ENCODE data around the gene ARHGAP44. TPM values are rescaled to one million over a fixed set of nuclear protein-coding genes. Genes with fewer than 3 reads are reported as not detected.

Gene ARHGAP44
- total and polyA plus RNA-seq, 8 donors, result 2.8 to 239 (median 7.4) TPM

DNA sequence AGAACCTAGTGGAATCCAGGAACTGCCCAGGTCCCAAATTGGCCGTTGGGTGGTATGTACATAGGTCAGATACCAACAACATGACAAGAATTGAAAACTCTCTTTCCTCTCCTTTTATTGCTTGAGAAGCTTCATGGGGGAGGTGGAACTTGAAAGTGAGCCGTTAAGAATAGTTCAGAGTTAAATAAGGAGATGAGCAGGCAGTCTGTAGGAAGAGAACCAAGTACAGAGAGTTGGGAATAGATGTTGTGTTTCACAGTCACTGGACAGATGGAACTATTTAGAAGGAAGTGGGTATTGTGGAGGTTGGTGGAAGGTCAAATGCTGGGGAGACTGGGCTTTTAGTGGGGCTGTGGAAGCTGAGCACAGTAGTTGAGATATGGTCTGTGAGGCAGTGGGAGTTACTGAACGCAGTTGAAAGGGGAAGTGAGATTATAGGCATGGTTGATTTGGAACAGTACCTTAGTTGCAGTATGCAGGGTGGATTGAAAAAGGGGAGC is 26.4 kb downstream of the ARHGAP44 start:
- H3K27ac ChIP-seq, result no peak overlapping the region
- TF ChIP-seq POLR2AphosphoS5 (IDR thresholded peaks at IDR 0.05) (no peak), EP300 (IDR thresholded peaks at IDR 0.05) (no peak), POLR2A (IDR thresholded peaks at IDR 0.05) (no peak)
- TF ChIP-seq, protein P1, sequence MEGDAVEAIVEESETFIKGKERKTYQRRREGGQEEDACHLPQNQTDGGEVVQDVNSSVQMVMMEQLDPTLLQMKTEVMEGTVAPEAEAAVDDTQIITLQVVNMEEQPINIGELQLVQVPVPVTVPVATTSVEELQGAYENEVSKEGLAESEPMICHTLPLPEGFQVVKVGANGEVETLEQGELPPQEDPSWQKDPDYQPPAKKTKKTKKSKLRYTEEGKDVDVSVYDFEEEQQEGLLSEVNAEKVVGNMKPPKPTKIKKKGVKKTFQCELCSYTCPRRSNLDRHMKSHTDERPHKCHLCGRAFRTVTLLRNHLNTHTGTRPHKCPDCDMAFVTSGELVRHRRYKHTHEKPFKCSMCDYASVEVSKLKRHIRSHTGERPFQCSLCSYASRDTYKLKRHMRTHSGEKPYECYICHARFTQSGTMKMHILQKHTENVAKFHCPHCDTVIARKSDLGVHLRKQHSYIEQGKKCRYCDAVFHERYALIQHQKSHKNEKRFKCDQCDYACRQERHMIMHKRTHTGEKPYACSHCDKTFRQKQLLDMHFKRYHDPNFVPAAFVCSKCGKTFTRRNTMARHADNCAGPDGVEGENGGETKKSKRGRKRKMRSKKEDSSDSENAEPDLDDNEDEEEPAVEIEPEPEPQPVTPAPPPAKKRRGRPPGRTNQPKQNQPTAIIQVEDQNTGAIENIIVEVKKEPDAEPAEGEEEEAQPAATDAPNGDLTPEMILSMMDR (IDR thresholded peaks at IDR 0.05), result no peak
- peaks cover 0 to 6% (median 0%) of the 10 kb centered on the region in 4 donors for H3K9me3 ChIP-seq
- no peak for DNase-seq
- intact Hi-C loops (cut with DNase I; ENCODE audit: low total_unique reads), result no loop called here
- H3K4me3 ChIP-seq, result no peak overlapping the region
- H3K27me3 ChIP-seq, result no peaks in the 10 kb centered on the region
- no peaks in the 10 kb centered on the region for H3K4me1 ChIP-seq
- no peaks in the 10 kb centered on the region for H3K36me3 ChIP-seq
- 46 to 58% (median 57%) methylated on average over 3 of the region's 3 CpGs for WGBS, 5 donors

- H3K4me1 ChIP-seq, result peaks cover 0 to 11% (median 3%) of the 10 kb centered on the region in 4 donors
- H3K4me3 ChIP-seq, result no peak overlapping the region
- WGBS, 5 donors, result 43 to 52% (median 49%) methylated on average over 4 of the region's 4 CpGs
- H3K36me3 ChIP-seq, result no peaks in the 10 kb centered on the region
- H3K27me3 ChIP-seq, result no peaks in the 10 kb centered on the region
- TF ChIP-seq EP300 (IDR thresholded peaks at IDR 0.05), result no peak
- no peak for TF ChIP-seq POLR2AphosphoS5 (IDR thresholded peaks at IDR 0.05)
- TF ChIP-seq, protein P1 (IDR thresholded peaks at IDR 0.05), result no peak
- no peak for TF ChIP-seq POLR2A (IDR thresholded peaks at IDR 0.05)
- H3K27ac ChIP-seq, result no peak overlapping the region
- peak in 1 of 2 donors; percentile 36 for DNase-seq
- intact Hi-C loops (cut with DNase I; ENCODE audit: low total_unique reads), result no loop called here
- peaks cover 0 to 6% (median 0%) of the 10 kb centered on the region in 4 donors for H3K9me3 ChIP-seq
Measured at GRCh38 chr17:12821376-12821940, 32.2 kb downstream of the ARHGAP44 start.

DNA sequence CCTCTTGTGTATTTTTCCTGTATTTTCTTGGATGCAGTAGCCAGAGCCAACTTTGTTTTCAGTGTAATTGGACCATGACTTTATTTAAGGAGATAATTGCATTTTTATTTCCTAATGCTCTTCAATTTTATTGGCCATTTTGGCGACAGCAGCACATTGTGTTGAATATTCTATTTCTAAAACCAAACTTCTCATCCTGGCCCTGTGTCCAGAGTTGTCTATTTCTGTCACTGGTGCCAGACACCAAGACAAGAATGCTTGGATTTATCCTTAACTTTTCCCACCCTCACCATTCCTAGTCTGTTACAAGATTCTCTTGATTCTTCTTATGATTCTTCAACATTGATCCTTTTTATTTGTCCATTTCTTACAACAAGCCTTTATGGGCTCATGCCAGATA is 37.1 kb downstream of the ARHGAP44 start:
- Histone ChIP-seq H3K27ac (no peak overlapping the region), H3K27me3 (no peaks in the 10 kb centered on the region), H3K4me1 (peaks cover 0 to 7% (median 0%) of the 10 kb centered on the region in 4 donors), H3K9me3 (peaks cover 0 to 11% (median 6%) of the 10 kb centered on the region in 4 donors), H3K4me3 (no peak overlapping the region), H3K36me3 (no peaks in the 10 kb centered on the region)
- 73 to 80% (median 76%) methylated on average over 1 of the region's 1 CpG for WGBS, 5 donors
- TF ChIP-seq EP300 (IDR thresholded peaks at IDR 0.05) (no peak), POLR2AphosphoS5 (IDR thresholded peaks at IDR 0.05) (no peak), POLR2A (IDR thresholded peaks at IDR 0.05) (no peak)
- TF ChIP-seq, protein P1 (IDR thresholded peaks at IDR 0.05), result no peak
- intact Hi-C loops (cut with DNase I; ENCODE audit: low total_unique reads), result no loop called here
- DNase-seq, result no peak

DNA sequence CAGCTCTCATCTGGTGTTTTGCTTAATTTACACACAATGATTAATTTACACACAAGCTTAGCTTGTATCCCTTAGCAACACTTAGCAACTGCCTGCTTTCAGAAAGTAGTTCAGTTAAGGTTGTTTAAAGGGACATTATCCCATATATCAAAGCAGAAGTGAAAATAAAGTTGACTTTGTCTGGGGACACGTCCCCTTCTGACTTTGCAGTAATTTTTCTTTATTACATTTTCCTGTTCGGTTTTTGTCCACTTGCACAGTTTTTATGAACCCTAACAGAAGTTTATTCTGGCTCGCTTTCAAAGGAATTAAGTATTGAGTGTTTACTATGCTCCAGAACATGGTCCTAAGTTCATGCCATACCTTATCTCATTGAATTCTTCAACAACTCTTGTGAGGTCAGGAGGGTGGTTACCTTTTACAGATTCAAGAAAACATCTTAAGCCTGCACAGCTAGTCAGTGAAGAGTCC is 41.5 kb downstream of the ARHGAP44 start:
- Histone ChIP-seq H3K27ac (no peak overlapping the region), H3K36me3 (no peaks in the 10 kb centered on the region), H3K27me3 (no peaks in the 10 kb centered on the region), H3K4me3 (no peak overlapping the region), H3K4me1 (no peaks in the 10 kb centered on the region), H3K9me3 (peaks cover 0 to 31% (median 19%) of the 10 kb centered on the region in 4 donors)
- DNase-seq, result peak in 1 of 2 donors; percentile 6
- intact Hi-C loops (cut with DNase I; ENCODE audit: low total_unique reads), result no loop called here
- 40 to 54% (median 53%) methylated on average over 3 of the region's 3 CpGs for WGBS, 5 donors
- no peak for TF ChIP-seq EP300 (IDR thresholded peaks at IDR 0.05)
- no peak for TF ChIP-seq POLR2A (IDR thresholded peaks at IDR 0.05)
- TF ChIP-seq, protein P1 (IDR thresholded peaks at IDR 0.05), result no peak
- no peak for TF ChIP-seq POLR2AphosphoS5 (IDR thresholded peaks at IDR 0.05)

All from stomach (tissue), 9 donors.